GM12801 (cell line): Measurements from ENCODE around the gene BRIP1.

Source experiments
- TF ChIP-seq, protein P1 (sequence below): IDR thresholded peaks from one replicate; pipeline ENCODE4 v1.5.1; 2011; ENCODE audit warnings: control low read depth; ENCODE audit not compliant: insufficient read length; ENCODE audit errors: extremely low read depth

BRIP1 gene

DNA sequence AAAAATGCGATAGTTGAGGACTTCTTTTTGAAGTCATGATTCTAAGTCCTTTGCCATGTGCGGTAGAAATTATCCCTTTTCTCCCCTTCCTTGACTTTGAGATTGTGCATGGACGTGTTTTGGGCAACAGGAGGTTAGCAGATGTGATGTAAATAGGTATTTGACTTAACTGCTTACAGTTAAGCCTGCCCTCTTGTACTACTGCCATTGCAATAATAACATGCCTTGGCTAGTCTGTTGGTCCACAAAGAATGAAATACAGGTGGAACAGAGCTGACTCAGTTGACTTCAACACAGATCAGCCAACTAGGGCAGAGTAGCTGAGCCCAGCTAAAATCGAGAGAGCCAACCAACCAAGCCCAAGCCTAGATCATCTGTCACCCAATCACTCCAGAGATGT lies 125.5 kb downstream of the BRIP1 start:
- TF ChIP-seq, protein P1, sequence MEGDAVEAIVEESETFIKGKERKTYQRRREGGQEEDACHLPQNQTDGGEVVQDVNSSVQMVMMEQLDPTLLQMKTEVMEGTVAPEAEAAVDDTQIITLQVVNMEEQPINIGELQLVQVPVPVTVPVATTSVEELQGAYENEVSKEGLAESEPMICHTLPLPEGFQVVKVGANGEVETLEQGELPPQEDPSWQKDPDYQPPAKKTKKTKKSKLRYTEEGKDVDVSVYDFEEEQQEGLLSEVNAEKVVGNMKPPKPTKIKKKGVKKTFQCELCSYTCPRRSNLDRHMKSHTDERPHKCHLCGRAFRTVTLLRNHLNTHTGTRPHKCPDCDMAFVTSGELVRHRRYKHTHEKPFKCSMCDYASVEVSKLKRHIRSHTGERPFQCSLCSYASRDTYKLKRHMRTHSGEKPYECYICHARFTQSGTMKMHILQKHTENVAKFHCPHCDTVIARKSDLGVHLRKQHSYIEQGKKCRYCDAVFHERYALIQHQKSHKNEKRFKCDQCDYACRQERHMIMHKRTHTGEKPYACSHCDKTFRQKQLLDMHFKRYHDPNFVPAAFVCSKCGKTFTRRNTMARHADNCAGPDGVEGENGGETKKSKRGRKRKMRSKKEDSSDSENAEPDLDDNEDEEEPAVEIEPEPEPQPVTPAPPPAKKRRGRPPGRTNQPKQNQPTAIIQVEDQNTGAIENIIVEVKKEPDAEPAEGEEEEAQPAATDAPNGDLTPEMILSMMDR: no peak

DNA sequence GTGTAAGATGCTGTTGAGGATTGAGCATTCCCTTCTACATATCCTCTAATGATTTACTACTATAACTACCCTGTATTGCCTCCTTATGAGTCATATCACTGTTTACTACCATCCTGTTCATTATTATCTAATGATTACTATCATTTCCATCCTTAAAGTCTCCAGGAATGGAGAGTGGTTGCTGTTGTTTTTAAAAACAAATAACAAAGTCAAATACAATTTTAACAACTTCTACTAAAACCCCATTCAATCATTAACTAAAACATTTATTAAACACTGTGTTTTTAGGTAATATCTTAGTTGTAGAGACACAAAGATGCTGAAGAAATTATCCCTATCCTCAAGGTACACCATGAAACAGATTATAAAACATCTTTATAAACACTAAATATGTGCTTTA lies 126.9 kb downstream of the BRIP1 start:
- TF ChIP-seq, protein P1: no peak

DNA sequence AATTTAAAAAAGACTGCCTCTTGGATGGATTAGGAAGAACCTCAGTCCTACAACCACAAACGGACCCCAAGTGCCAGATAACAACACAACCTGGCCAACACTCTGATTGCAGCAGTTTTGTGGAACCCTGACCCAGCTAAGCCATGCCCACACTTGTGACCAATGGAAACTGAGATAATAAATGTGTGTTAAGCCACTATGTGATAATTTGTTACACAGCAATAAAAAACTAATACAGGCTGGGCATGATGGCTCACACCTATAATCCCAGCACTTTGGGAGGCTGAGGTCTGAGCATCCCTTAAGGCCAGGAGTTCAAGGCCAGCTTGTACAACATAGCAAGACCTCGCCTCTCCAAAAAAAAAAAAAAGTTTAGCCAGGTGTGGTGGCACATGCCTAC lies 127.5 kb downstream of the BRIP1 start:
- TF ChIP-seq, protein P1: no peak

DNA sequence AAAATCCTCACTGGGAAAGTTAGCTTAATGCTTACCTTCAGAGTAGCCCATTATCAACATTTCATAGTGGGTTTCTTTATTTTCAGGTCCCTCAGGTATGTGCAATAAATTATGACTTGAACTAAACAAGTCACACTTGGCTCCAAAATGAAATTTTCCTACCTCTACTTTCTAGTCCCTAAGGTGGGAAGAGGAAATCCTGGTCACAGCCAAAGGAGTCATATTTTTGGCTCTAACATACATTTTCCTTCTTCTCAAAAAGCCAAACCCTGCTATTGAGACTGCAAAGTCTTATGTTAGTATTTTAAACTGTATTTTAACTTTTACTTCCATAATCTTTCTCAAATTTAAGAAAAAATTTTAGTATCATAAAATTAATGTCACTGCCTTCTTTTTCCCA lies 128.9 kb downstream of the BRIP1 start:
- TF ChIP-seq, protein P1: no peak

DNA sequence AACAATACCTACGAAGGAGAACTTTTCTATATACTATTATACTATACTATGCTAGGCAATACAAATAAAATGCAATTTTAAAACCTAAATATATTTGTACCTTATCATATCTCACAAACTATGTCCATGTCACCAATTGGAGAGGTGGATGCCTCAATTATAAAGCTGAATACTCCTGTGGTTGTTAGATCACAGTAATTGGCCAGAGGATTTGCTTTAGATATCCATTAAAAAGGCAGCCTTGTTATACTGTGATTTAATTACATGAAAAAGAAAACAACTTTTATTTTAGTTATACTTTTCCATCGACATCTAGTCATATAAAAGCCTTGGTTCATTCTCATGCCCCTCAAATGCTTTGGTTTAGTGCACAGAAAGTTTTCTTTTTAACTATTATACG lies 129.3 kb downstream of the BRIP1 start:
- TF ChIP-seq, protein P1: no peak

DNA sequence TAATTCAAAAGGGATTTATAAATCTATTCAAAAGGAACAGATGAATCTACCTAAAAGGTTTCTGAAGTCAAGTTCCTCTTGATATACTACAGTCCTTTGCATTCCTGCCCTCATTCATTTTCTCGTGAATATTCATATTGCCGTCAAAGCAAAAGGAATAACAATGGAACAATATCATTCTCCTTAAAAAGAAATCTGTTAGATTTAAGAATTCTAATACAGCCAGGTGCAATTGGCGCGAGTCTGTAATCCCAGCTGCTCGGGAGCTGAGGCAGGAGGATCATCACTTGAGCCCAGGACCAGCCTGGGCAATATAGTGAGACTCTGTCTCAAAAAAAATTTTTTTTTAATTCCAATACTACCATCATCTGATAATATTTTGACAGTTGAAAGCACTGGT lies 130.3 kb downstream of the BRIP1 start:
- TF ChIP-seq, protein P1: no peak

DNA sequence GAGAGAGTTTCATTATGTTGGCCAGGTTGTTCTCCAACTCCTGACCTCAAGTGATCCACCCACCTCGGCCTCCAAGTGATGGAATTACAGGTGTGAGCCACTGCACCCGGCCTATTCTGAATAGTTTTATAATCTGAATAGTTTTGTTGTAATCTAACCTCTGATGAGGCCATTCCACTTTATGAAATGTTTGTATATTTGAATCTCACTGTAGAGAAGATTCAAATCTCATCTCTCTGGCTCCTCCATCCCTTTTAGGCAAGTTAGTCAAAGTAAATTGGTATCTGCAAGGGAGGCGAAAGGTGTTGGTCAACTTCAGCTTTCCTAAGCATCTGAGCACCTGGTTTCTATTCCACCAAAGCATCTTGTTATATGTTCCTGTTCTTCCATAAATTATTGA lies 131.2 kb downstream of the BRIP1 start:
- TF ChIP-seq, protein P1: no peak

DNA sequence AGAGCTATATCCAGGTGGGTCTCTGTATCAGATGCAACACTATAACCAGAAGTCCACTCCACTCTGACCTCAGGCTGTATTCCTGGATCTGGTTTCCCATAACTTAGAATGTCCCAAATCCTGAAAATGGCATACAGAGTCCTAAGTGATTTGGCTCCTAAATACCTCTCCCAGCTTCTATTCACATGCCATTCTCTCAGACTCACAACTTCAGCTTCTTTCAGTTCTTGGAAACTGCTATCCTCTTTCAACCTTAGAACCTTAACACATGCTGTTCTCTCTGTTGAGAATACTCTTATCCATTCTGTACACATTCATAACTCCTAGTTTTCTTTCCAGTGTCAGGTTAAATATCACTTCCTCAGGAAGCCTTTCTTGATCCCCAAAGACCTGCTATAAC lies 132.0 kb downstream of the BRIP1 start:
- TF ChIP-seq, protein P1: no peak
